Measurements from ENCODE around the gene VPS45.
A peak's percentile ranks its signal among the peaks of the same experiment; 100 is the strongest.
"Not testable (repeated sequence)": the region's sequence is repeated elsewhere in the genome, so short reads cannot be mapped to it uniquely, and the experiment has no call there.

VPS45 gene

GRCh38 chr1:150135400-150135799, 67.8 kb downstream of the VPS45 start:
- H3K27ac Mint-ChIP-seq, ATAC-seq, H3K4me3 Mint-ChIP-seq, H3K9me3 Mint-ChIP-seq, H3K4me1 Mint-ChIP-seq, H3K27me3 Mint-ChIP-seq: not testable (repeated sequence)
- peaks cover 14% of the 10 kb centered on the region for H3K36me3 Mint-ChIP-seq

- Mint-ChIP-seq H3K4me1 (peaks cover 6% of the 10 kb centered on the region), H3K27ac (no peak overlapping the region), H3K27me3 (no peaks in the 10 kb centered on the region), H3K36me3 (peaks cover 4% of the 10 kb centered on the region), H3K4me3 (no peak overlapping the region), H3K9me3 (no peaks in the 10 kb centered on the region)
- no peak for ATAC-seq
Observed at GRCh38 chr1:150138044-150138443, 70.5 kb downstream of the VPS45 start.

GRCh38 chr1:150141452-150141851, 73.9 kb downstream of the VPS45 start:
- Mint-ChIP-seq H3K9me3 (no peaks in the 10 kb centered on the region), H3K27me3 (no peaks in the 10 kb centered on the region), H3K27ac (no peak overlapping the region), H3K36me3 (no peaks in the 10 kb centered on the region), H3K4me3 (peak overlapping the region; percentile 13), H3K4me1 (peaks cover 17% of the 10 kb centered on the region)
- ATAC-seq, result peak; percentile 39

- Mint-ChIP-seq H3K4me1 (peaks cover 21% of the 10 kb centered on the region), H3K27ac (no peak overlapping the region), H3K4me3 (no peak overlapping the region), H3K9me3 (no peaks in the 10 kb centered on the region), H3K36me3 (no peaks in the 10 kb centered on the region), H3K27me3 (no peaks in the 10 kb centered on the region)
- ATAC-seq, result no peak
Observed at GRCh38 chr1:150142083-150142482, 74.5 kb downstream of the VPS45 start.

GRCh38 chr1:150144606-150145005, 77.0 kb downstream of the VPS45 start:
- Mint-ChIP-seq H3K4me3 (no peak overlapping the region), H3K4me1 (peaks cover 43% of the 10 kb centered on the region), H3K27me3 (no peaks in the 10 kb centered on the region), H3K36me3 (no peaks in the 10 kb centered on the region), H3K27ac (no peak overlapping the region), H3K9me3 (no peaks in the 10 kb centered on the region)
- ATAC-seq, result no peak

GRCh38 chr1:150146016-150146415, 78.4 kb downstream of the VPS45 start:
- not testable (repeated sequence) for H3K4me3 Mint-ChIP-seq, H3K27me3 Mint-ChIP-seq, H3K9me3 Mint-ChIP-seq, ATAC-seq, H3K27ac Mint-ChIP-seq, H3K36me3 Mint-ChIP-seq
- H3K4me1 Mint-ChIP-seq, result peaks cover 38% of the 10 kb centered on the region

- no peaks in the 10 kb centered on the region for H3K27me3 Mint-ChIP-seq
- no peak for ATAC-seq
- no peaks in the 10 kb centered on the region for H3K9me3 Mint-ChIP-seq
- no peak overlapping the region for H3K4me3 Mint-ChIP-seq
- no peak overlapping the region for H3K27ac Mint-ChIP-seq
- H3K36me3 Mint-ChIP-seq, result peaks cover 12% of the 10 kb centered on the region
- peaks cover 48% of the 10 kb centered on the region for H3K4me1 Mint-ChIP-seq
Observed at GRCh38 chr1:150146849-150147542, 79.4 kb downstream of the VPS45 start.

GRCh38 chr1:150148837-150149270, 81.3 kb downstream of the VPS45 start:
- peak overlapping the region; percentile 98 for H3K27ac Mint-ChIP-seq
- H3K27me3 Mint-ChIP-seq, result no peaks in the 10 kb centered on the region
- peaks cover 62% of the 10 kb centered on the region for H3K4me1 Mint-ChIP-seq
- H3K9me3 Mint-ChIP-seq, result no peaks in the 10 kb centered on the region
- peaks cover 23% of the 10 kb centered on the region for H3K36me3 Mint-ChIP-seq
- peak overlapping the region; percentile 87 for H3K4me3 Mint-ChIP-seq
- ATAC-seq, result no peak

GRCh38 chr1:150149271-150150132, 81.9 kb downstream of the VPS45 start, which contains the start of gene PLEKHO1:
PLEKHO1 (plus strand) TSS chr1:150149916; CDS start chr1:150150258, 342 bp downstream.
- peak; percentile 85 for ATAC-seq
- Mint-ChIP-seq H3K4me1 (peaks cover 66% of the 10 kb centered on the region), H3K4me3 (peak within 1 kb of the TSS; percentile 98), H3K36me3 (peaks cover 29% of the 10 kb centered on the region), H3K27ac (peak within 1 kb of the TSS; percentile 98), H3K9me3 (no peaks in the 10 kb centered on the region), H3K27me3 (no peaks in the 10 kb centered on the region)

GRCh38 chr1:150150133-150151021, 82.8 kb downstream of the VPS45 start:
- ATAC-seq, result peak; percentile 14
- peak overlapping the region; percentile 98 for H3K4me3 Mint-ChIP-seq
- H3K36me3 Mint-ChIP-seq, result peaks cover 38% of the 10 kb centered on the region
- peaks cover 67% of the 10 kb centered on the region for H3K4me1 Mint-ChIP-seq
- H3K27ac Mint-ChIP-seq, result peak overlapping the region; percentile 98
- no peaks in the 10 kb centered on the region for H3K9me3 Mint-ChIP-seq
- no peaks in the 10 kb centered on the region for H3K27me3 Mint-ChIP-seq

GRCh38 chr1:150151291-150152181, 84.0 kb downstream of the VPS45 start:
- Mint-ChIP-seq H3K9me3 (no peaks in the 10 kb centered on the region), H3K4me3 (peak overlapping the region; percentile 98), H3K36me3 (peaks cover 50% of the 10 kb centered on the region), H3K27me3 (no peaks in the 10 kb centered on the region), H3K27ac (peak overlapping the region; percentile 98), H3K4me1 (peaks cover 78% of the 10 kb centered on the region)
- ATAC-seq, result peak; percentile 78

- Mint-ChIP-seq H3K4me3 (peak overlapping the region; percentile 98), H3K4me1 (peaks cover 79% of the 10 kb centered on the region), H3K27ac (peak overlapping the region; percentile 98), H3K9me3 (no peaks in the 10 kb centered on the region), H3K27me3 (no peaks in the 10 kb centered on the region), H3K36me3 (peaks cover 56% of the 10 kb centered on the region)
- ATAC-seq, result no peak
Observed at GRCh38 chr1:150152182-150152536, 84.6 kb downstream of the VPS45 start.

GRCh38 chr1:150152772-150153456, 85.3 kb downstream of the VPS45 start:
- peak overlapping the region; percentile 98 for H3K27ac Mint-ChIP-seq
- H3K4me3 Mint-ChIP-seq, result peak overlapping the region; percentile 15
- peaks cover 80% of the 10 kb centered on the region for H3K4me1 Mint-ChIP-seq
- H3K9me3 Mint-ChIP-seq, result no peaks in the 10 kb centered on the region
- no peaks in the 10 kb centered on the region for H3K27me3 Mint-ChIP-seq
- H3K36me3 Mint-ChIP-seq, result peaks cover 60% of the 10 kb centered on the region
- no peak for ATAC-seq

- no peak overlapping the region for H3K4me3 Mint-ChIP-seq
- H3K27ac Mint-ChIP-seq, result peak overlapping the region; percentile 98
- ATAC-seq, result no peak
- H3K4me1 Mint-ChIP-seq, result peaks cover 78% of the 10 kb centered on the region
- no peaks in the 10 kb centered on the region for H3K27me3 Mint-ChIP-seq
- no peaks in the 10 kb centered on the region for H3K9me3 Mint-ChIP-seq
- H3K36me3 Mint-ChIP-seq, result peaks cover 71% of the 10 kb centered on the region
Observed at GRCh38 chr1:150154143-150154542, 86.6 kb downstream of the VPS45 start.

Data from stimulated activated memory B cell treated with anti-CD40 and anti-IgM and Interleukin-4, amounts not matched to agents 10 μg/mL and 1 μg/mL and 100 μg/mL, for 72 hours (primary cell).